GM21447 (cell line): ENCODE results near the gene ANKLE1.
A peak's percentile ranks its signal among the peaks of the same experiment; 100 is the strongest.

Source experiments
- ATAC-seq: cut with Tn5 transposase; IDR thresholded peaks from one replicate; pipeline ENCODE4 v1.9.1; 2021; ENCODE audit not compliant: unreplicated experiment

The ANKLE1 gene

GRCh38 chr19:17326595-17326966 is 44.9 kb downstream of the ANKLE1 start:
- ATAC-seq, result no peak

DNA sequence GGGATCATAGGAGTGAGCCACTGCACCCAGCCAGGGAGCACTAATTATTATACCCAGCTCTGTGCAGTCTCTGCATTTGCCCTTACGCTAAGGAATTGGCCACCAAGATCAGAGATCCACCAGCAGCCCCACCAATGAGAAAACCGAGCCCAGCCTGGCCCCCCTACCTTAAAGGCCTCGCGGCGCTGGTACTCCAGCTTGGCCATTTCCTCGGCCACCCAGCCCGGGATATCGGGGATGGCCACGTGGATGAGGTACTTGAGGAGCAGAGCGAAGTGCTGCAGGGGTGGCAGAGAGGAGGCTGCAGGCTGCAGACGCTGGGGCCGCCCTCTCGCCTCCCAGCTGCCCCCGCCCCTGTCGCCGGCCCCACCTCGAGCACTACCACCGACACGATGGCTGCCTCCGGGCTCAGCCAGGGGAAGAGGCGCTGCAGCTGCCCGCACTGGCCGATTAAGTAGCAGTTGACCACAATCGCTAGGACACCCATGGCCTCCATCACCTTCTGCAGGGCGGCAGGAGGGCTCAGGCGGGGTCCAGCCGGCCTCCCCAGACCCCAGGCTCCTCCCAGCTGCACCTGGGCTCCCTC is 45.5 kb downstream of the ANKLE1 start:
- ATAC-seq, result no peak

GRCh38 chr19:17327654-17328516 is 46.2 kb downstream of the ANKLE1 start:
- ATAC-seq, result no peak

DNA sequence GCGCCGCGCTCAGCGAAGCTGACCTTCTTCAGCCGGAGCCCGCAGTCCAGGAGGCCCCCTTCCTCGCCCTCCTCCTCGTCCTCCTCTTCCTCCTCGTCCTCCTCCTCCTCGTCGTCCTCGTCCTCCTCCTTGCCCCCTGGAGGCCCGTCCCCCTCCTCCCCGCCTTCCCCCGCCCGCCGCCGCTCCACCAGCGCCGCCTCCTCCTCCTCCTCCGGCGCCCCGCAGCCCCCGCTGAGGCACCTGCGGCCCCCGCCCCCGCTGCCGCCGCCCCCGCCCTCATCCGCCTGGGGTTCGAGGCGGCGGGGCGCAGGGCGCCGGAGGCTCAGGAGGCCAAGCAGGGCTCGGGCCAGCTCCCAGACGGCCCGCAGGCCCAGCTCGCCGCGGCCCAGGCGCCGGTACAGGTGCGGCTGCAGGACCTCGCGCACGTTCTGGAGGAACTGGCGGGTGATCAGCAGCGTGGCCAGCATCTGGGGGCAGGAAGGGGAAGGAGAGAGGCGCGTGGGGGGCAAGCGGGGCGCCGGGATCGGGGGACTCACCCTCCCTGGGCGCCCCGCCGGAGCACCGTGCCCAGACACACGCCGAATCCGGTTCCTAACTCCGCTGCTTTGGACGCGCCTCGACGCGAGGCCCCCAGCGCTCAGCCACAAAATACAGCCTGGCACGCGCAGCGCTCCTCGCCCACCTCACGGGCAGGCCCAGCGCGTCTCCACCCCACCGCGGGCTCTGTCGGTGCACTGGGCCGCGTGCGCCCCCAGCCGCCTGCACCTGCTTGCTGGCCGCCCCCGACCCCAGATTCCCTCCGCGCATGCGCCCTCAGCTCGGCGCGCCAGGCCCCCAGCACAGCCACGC is 47.0 kb downstream of the ANKLE1 start:
- no peak for ATAC-seq

DNA sequence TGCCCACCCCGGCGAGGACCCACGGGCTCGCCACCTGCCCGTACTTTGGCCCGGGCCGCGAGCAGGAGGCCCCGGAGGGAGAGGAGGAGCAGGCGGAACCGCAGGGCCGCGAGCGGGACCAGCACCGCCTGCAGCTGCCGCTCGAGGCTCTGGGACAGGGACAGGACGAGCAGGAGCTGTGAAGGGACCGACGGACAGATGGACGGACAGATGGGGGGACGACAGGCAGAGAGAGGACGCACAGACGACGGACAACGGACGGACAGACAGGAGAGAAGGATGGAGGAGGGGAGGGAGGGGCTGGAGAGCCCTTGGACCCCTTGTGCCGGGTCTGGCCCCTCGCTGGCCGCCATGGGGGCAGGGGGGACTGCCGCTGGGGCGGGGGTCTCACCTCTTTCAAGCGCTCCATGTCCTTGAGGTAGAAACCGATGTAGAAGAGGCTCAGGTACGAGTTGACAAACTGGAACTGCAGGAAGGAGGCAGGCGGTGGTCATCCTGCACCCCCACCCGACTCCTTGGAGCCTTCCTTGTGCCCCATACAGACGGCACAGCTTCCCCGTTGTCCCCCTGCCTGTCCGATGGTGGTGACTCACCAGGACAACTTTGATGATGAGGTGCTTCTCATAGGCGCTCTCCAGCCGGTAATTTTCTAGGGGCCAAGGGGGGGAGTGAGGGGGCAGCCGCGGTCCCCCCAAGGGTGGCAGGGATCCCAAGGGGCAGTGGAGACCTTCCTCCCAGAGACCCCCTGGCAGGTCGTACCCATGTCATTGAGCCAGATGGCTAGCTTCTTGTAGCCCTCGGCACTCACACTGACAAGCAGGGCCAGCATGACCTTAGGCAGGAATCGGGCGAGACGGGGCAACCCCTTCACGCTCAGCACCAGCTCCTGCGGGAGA is 47.9 kb downstream of the ANKLE1 start:
- no peak for ATAC-seq

DNA sequence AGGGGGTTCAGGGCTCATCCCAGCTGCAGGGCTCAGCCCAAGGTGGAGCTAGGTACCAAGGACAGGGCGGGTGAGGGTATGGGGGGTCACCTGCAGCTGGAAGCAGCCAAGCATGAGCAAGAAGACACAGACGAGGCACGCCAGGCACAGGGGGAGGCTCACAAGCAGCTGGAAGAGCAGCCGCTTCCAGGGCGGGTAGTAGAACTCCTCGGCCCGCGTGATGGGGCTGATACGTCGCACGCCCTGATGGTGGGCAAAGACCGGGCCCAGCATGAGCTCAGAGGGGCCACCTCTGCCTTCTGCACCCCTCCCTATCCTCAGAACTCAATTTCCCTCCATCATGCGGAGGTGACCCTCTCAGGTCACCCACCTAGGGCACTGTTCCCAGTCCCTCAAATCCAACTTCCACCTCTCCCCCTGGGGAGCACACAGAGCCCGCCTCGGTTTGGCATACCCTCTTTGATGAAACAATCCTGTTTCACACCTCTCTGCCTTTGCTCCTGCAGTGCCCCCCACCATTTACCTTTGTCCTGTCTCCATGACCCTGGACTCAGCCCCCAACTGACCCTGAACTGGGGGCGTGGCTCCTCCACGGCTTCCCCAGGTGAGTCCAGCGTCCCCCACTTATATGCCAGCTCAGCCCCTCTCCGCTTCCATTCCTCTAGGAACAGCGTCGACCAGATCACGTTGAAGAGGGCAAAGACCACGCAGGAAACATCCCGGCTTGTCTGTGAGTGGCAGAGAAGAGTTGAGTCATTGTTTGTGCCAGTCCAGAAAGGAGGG is 48.8 kb downstream of the ANKLE1 start:
- ATAC-seq, result no peak

GRCh38 chr19:17331045-17331558 is 49.4 kb downstream of the ANKLE1 start:
- ATAC-seq, result no peak

DNA sequence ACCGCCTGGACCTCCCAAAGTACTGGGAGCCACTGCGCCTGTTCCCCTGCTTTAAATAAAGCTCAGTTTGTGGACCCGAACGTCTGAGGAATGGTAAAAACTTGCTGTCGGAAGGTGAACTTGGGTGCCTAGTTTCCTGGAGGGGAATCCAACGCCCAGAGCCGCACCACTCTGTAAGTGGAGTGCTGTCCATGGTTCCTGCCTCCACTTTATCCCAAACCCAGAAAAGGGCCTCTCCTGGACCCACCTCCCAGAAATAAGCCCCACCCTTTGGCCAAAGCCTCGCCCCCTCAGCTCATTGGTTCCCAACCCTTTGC is 50.6 kb downstream of the ANKLE1 start:
- no peak for ATAC-seq

DNA sequence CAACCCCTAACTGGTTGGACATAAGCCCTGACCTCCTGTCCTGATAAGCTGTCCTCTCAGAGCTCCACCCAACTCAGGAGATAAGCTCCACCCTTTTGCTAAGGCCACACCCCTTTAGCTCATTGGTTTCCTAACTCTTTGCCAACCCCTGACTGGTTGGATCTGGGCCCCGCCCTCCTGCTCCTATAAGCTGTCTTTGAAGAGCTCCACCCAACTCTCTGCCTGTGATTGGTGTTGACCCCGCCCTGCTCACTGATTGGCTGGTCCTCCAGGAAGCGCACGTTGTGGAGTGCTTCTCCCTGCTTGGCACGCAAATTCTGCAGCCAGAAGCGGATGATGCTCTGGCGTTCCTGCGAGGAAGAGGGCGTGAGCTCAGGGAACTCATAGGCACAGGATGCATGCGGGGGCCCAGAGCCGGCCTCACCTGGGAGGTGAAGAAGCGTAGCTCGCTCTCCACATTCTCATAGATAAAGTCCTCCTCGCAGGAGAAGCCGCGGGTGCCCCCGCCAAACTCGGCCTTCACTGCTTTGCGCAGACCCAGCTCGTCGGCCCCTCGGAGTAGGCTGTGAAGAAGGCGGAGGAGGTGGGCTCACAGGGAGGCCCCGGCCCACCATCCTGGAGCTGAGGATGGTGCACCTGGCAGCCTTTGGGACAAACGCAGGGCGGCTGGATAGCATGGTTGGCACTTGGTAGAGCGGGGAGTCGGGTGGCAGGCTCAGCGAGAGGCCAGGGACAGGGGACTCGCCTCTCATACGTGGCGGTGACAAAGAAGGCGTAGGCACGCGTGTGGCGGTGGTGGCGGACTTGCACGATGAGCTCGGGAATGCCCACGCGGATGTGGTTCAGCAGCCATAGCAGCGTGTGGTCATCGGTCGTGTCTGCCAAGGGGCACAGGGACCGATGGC is 51.2 kb downstream of the ANKLE1 start:
- no peak for ATAC-seq

DNA sequence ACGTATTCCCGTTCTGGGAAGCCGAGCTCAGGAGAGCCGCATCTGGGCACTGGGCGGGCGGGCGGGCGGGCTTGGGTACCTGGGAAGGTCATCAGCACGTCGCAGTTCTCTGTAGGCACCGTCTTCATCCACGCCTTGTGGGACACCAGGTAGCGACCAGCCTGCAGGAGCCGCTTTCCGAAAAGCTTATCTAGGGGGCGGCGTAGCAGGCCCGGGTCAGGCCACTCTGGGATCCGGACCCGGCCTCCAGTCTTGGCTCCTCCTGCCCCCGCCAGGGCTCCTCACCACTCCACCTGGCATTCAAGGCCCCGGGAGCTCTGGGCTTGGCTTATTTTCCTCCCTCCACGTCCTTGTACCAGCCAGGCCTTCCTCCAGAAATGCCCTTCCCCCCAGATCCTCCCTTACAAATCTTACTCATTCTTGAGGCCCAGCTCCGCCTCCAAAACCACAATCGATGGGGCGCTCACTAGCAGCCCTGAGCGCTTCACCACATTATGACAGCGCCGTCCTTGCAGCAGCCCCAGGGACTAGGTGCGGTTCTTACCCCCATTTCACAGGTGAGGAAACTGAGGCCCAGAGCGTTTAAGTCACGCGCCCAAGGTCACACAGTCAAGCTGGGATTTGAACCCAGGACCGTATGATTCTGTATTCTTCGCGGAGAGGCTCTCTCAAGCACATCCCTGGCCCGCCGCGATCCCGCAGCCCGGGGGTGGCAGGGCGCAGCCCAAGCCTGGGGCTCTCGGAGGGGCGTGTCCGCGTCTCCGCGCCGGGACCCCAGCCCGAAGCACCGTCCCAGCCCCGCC is 52.1 kb downstream of the ANKLE1 start:
- no peak for ATAC-seq

- peak; percentile 42 for ATAC-seq
These were observed 53.0 kb downstream of the ANKLE1 start, which contains the start of gene ANO8 for GRCh38 chr19:17334414-17335409. TSS of gene ANO8 (minus strand) at chr19:17334855. CDS start at chr19:17334670, 185 bp downstream.

DNA sequence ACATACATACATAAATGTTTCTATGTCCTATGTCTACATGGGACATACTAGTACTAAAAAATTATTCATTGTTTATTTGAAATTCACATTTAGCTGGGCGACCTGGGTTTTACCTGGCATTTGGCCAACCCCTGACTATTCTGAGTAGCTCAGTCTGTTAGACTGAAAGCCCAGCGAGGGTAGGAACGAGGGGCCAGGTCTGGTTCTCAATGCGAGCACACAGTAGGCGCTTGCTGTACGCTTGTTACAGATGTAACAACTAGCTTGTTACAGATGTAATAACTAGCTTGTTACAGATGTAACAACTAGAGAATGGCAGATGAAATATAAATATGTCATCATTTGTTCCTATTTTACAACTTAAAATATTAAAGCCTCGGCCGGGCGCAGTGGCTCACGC is 53.9 kb downstream of the ANKLE1 start:
- no peak for ATAC-seq
